A549 (cell line): ENCODE results near the gene ZNF660. TPM values are rescaled to one million over a fixed set of nuclear protein-coding genes. Genes with fewer than 3 reads are reported as not detected.

Experiments
- ATAC-seq, 2 experiments: fragments of 200-7000 bp in 1 of 2; fragments of >200 bp in 1 of 2; cut with Nextera tagmentation in 1 of 2; cut with Tn5 transposase in 1 of 2; 3 replicates each; pipeline versions ENCODE4 v1.8.0 to v1.9.1; 2018 to 2020; ENCODE audit warnings: mild to moderate bottlenecking in 1 of 2, moderate library complexity in 1 of 2
- CTCF ChIA-PET: fragments of 300-600 bp; sonication (Branson Sonifier 250); formaldehyde crosslinking; extraction: SDS; loops from one replicate; lab custom pipeline; 2021; ENCODE audit warnings: antibody characterized with exemption, inconsistent platforms; lab: Yijun Ruan, JAX
- POLR2A ChIA-PET: fragments of 350-600 bp; formaldehyde crosslinking; extraction: SDS; loops from one replicate; lab custom pipeline; 2021; ENCODE audit warnings: antibody characterized with exemption, inconsistent platforms; lab: Yijun Ruan, JAX
- DNase-seq, 2 experiments: peaks; one replicate each; pipeline versions ENCODE4 v3.0.0 to v3.0.0-alpha.2; 2011 to 2016; ENCODE audit warnings: low read depth in 1 of 2, low spot score in 1 of 2
- FAIRE-seq: peaks from 2 replicates; lab custom pipeline; 2011; peaks lifted over from hg19 to GRCh38; lab: Jason Lieb, UNC
- H3K27ac ChIP-seq, 2 experiments: fragments of >200 bp; sonication (Bioruptor Twin); formaldehyde crosslinking; 3 replicates each; pipeline ENCODE4 v1.5.1; 2016 to 2017
- H3K4me1 ChIP-seq: fragments of >200 bp; sonication (Bioruptor Twin); formaldehyde crosslinking; 3 replicates; pipeline ENCODE4 v1.6.1; 2016
- H3K4me2 ChIP-seq: fragments of >200 bp; sonication (Bioruptor Twin); formaldehyde crosslinking; 3 replicates; pipeline ENCODE4 v1.6.1; 2016
- H3K4me3 ChIP-seq: fragments of >200 bp; sonication (Bioruptor Twin); formaldehyde crosslinking; 3 replicates; pipeline ENCODE4 v1.5.1; 2016
- H3K9me3 ChIP-seq: fragments of >200 bp; sonication (Bioruptor Twin); formaldehyde crosslinking; 3 replicates; pipeline ENCODE4 v1.6.1; 2016
- CBX2 ChIP-seq: fragments of 200-600 bp; sonication (generic); IDR thresholded peaks from 2 replicates; pipeline ENCODE4 v1.6.1; 2016; ENCODE audit warnings: low read depth, mild to moderate bottlenecking, borderline replicate concordance
- CEBPB ChIP-seq, 2 experiments: fragments of >200 bp in 1 of 2; sonication (Bioruptor Twin) in 1 of 2; formaldehyde crosslinking in 1 of 2; IDR thresholded peaks; 2 replicates each; pipeline ENCODE4 v1.6.1; 2012 to 2016
- E2F6 ChIP-seq: IDR thresholded peaks from 2 replicates; pipeline ENCODE4 v1.6.1; 2012; ENCODE audit warnings: low read depth, borderline replicate concordance
- ESRRA ChIP-seq: fragments of 150-350 bp; IDR thresholded peaks from 2 replicates; pipeline ENCODE4 v1.6.1; 2014; ENCODE audit warnings: mild to moderate bottlenecking, low read length, borderline replicate concordance
- FOSB ChIP-seq: fragments of 250-450 bp; sonication (Bioruptor Pico); IDR thresholded peaks from 2 replicates; pipeline ENCODE4 v1.5.0; 2020; ENCODE audit warnings: mild to moderate bottlenecking, moderate library complexity
- HOXB13 ChIP-seq: fragments of 250-450 bp; sonication (Bioruptor Pico); IDR thresholded peaks from 2 replicates; pipeline ENCODE4 v1.5.0; 2020; ENCODE audit warnings: low read depth, mild to moderate bottlenecking, moderate library complexity
- JUN ChIP-seq, 2 experiments: fragments of >200 bp; sonication (Bioruptor Twin); formaldehyde crosslinking; IDR thresholded peaks; 2 replicates in 1 of 2; 3 replicates in 1 of 2; pipeline ENCODE4 v1.6.1; 2016 to 2017
- MAFK ChIP-seq: fragments of 450-650 bp; IDR thresholded peaks from 2 replicates; pipeline ENCODE4 v1.6.1; 2014; ENCODE audit not compliant: partially characterized antibody
- MAX ChIP-seq: IDR thresholded peaks from 2 replicates; pipeline ENCODE4 v1.6.1; 2012
- NPAS2 ChIP-seq: fragments of 250-450 bp; sonication (Bioruptor Pico); IDR thresholded peaks from 2 replicates; pipeline ENCODE4 v1.8.0; 2022; ENCODE audit warnings: mild to moderate bottlenecking, moderate library complexity, borderline replicate concordance
- PBX3 ChIP-seq: IDR thresholded peaks from 2 replicates; pipeline ENCODE4 v1.6.1; 2012
- PHF8 ChIP-seq: fragments of 200-600 bp; sonication (generic); IDR thresholded peaks from 2 replicates; pipeline ENCODE4 v1.6.1; 2016; ENCODE audit warnings: low read depth, mild to moderate bottlenecking, antibody characterized with exemption, moderate library complexity, borderline replicate concordance
- POLR2A ChIP-seq: IDR thresholded peaks from 2 replicates; pipeline ENCODE4 v1.6.1; 2012; ENCODE audit warnings: mild to moderate bottlenecking, low read length
- POLR2AphosphoS2 ChIP-seq: conservative IDR thresholded peaks from 2 replicates; pipeline ENCODE4 v1.6.1; 2012; ENCODE audit warnings: low read length, improper control_type of control experiment, inconsistent platforms
- RCOR1 ChIP-seq: fragments of 150-350 bp; IDR thresholded peaks from 2 replicates; pipeline ENCODE4 v1.6.1; 2014; ENCODE audit warnings: antibody characterized with exemption, low read length, low read depth
- SREBF2 ChIP-seq: fragments of 450-650 bp; IDR thresholded peaks from 2 replicates; pipeline ENCODE4 v1.6.1; 2014; ENCODE audit warnings: mild to moderate bottlenecking, moderate library complexity
- TFCP2L1 ChIP-seq: fragments of 250-450 bp; sonication (Bioruptor Pico); IDR thresholded peaks from 2 replicates; pipeline ENCODE4 v1.5.0; 2021; ENCODE audit warnings: mild to moderate bottlenecking
- ZSCAN20 ChIP-seq: fragments of 250-450 bp; sonication (Bioruptor Pico); IDR thresholded peaks from 2 replicates; pipeline ENCODE4 v1.8.0; 2022; ENCODE audit warnings: mild to moderate bottlenecking, moderate library complexity
- WGBS: methylation state at CpG from one replicate; pipeline ENCODE4 v1.1.6; 2017; ENCODE audit errors: missing lambda C conversion rate; 5-methylcytosine and 5-hydroxymethylcytosine counted together
- polyA plus RNA-seq, 4 experiments: library from polyadenylated mRNA; depleted of rRNA in 3 of 4; stranded (reverse); fragments of >200 nt; fragmentation: RNase III in 1 of 4; extraction: RNeasy Plus Mini Kit Qiagen cat#74134 plus additional on column Dnase treatment in 1 of 4; gene quantifications; 2 replicates in 3 of 4; 3 replicates in 1 of 4; pipeline ENCODE4 v1.2.3, GENCODE V29; 2011 to 2017
- TF ChIP-seq, protein P1 (sequence below): fragments of 200-600 bp; sonication (generic); IDR thresholded peaks from 2 replicates; pipeline ENCODE4 v1.6.1; 2016; ENCODE audit warnings: antibody characterized with exemption, mild to moderate bottlenecking, moderate library complexity
- TF ChIP-seq, protein P2 (sequence below): fragments of 150-350 bp; IDR thresholded peaks from 2 replicates; pipeline ENCODE4 v1.6.1; 2014; ENCODE audit warnings: low read depth, mild to moderate bottlenecking, low read length

The ZNF660 gene
- polyA plus RNA-seq, 2 of the 4 experiments (the other 2 are of a cell fraction): not detected

GRCh38 chr3:44624749-44625480, 40.2 kb downstream of the ZNF660 start, which contains the start of gene ZNF197:
Gene ZNF197, plus strand, starts transcription at chr3:44625036. Its CDS starts 4,119 bp downstream, at chr3:44629155.
- POLR2A ChIA-PET: interaction anchor here (0.6 to 2.2 kb wide), 5 partner anchors 24 to 287 kb away, joined by 3 to 9 read pairs (median 6); partner anchors contain the start of genes TCAIM, ZNF35 and ZNF502
- Histone ChIP-seq H3K4me1 (no peaks in the 10 kb centered on the region), H3K4me3 (peak within 1 kb of the TSS; percentile 81), H3K4me2 (peak within 1 kb of the TSS; percentile 74), H3K9me3 (peaks cover 44% of the 10 kb centered on the region)
- CTCF ChIA-PET: no interaction called here
- ATAC-seq (peak; percentile 99), DNase-seq (peak; percentile 59 to 88), FAIRE-seq (no peak)
- TF ChIP-seq MAFK (no peak), NPAS2 (CRISPR knock-in tag) (no peak), ESRRA (no peak), MAX (peak; percentile 70), FOSB (CRISPR knock-in tag) (no peak), PBX3 (no peak), PHF8 (no peak; the same call in 1 of the 2 replicates), JUN (IDR thresholded peaks at IDR 0.05) (peak in 1 of 2 experiments; percentile 59; a peak in 2 of 5 replicates), TFCP2L1 (CRISPR knock-in tag) (no peak), HOXB13 (CRISPR knock-in tag) (no peak), CBX2 (no peak), POLR2AphosphoS2 (no peak), POLR2A (peak; percentile 13; the same call in 1 of the 2 replicates), E2F6 (peak; percentile 78), SREBF2 (no peak), RCOR1 (no peak)
- TF ChIP-seq, protein P1, sequence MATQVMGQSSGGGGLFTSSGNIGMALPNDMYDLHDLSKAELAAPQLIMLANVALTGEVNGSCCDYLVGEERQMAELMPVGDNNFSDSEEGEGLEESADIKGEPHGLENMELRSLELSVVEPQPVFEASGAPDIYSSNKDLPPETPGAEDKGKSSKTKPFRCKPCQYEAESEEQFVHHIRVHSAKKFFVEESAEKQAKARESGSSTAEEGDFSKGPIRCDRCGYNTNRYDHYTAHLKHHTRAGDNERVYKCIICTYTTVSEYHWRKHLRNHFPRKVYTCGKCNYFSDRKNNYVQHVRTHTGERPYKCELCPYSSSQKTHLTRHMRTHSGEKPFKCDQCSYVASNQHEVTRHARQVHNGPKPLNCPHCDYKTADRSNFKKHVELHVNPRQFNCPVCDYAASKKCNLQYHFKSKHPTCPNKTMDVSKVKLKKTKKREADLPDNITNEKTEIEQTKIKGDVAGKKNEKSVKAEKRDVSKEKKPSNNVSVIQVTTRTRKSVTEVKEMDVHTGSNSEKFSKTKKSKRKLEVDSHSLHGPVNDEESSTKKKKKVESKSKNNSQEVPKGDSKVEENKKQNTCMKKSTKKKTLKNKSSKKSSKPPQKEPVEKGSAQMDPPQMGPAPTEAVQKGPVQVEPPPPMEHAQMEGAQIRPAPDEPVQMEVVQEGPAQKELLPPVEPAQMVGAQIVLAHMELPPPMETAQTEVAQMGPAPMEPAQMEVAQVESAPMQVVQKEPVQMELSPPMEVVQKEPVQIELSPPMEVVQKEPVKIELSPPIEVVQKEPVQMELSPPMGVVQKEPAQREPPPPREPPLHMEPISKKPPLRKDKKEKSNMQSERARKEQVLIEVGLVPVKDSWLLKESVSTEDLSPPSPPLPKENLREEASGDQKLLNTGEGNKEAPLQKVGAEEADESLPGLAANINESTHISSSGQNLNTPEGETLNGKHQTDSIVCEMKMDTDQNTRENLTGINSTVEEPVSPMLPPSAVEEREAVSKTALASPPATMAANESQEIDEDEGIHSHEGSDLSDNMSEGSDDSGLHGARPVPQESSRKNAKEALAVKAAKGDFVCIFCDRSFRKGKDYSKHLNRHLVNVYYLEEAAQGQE: no peak
- TF ChIP-seq, all 56 proteins: peak for 4
- H3K27ac ChIP-seq: peak within 1 kb of the TSS; percentile 73 to 86
- WGBS: 5% methylated on average over 19 of the region's 47 CpGs

GRCh38 chr3:44628716-44629115, 44.0 kb downstream of the ZNF660 start:
- H3K4me2 ChIP-seq: no peak overlapping the region
- no peak overlapping the region for H3K27ac ChIP-seq
- DNase-seq: no peak
- H3K4me1 ChIP-seq: no peaks in the 10 kb centered on the region
- TF ChIP-seq, protein P2, sequence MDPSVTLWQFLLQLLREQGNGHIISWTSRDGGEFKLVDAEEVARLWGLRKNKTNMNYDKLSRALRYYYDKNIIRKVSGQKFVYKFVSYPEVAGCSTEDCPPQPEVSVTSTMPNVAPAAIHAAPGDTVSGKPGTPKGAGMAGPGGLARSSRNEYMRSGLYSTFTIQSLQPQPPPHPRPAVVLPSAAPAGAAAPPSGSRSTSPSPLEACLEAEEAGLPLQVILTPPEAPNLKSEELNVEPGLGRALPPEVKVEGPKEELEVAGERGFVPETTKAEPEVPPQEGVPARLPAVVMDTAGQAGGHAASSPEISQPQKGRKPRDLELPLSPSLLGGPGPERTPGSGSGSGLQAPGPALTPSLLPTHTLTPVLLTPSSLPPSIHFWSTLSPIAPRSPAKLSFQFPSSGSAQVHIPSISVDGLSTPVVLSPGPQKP: no peak
- TF ChIP-seq SREBF2 (no peak), ZSCAN20 (CRISPR knock-in tag) (no peak), CBX2 (no peak), CEBPB (IDR thresholded peaks at IDR 0.05) (no peak)
- WGBS: 94% methylated on average over 2 of the region's 2 CpGs
- H3K4me3 ChIP-seq: no peak overlapping the region
- peaks cover 46% of the 10 kb centered on the region for H3K9me3 ChIP-seq
- ChIA-PET POLR2A (no interaction called here), CTCF (interaction anchor here (0.6 kb wide), 1 partner anchor 23 kb away, joined by 5 read pairs; no protein-coding TSS in a partner anchor)
- FAIRE-seq: no peak
- no peak for ATAC-seq
